ENCODE measurements around the gene SLC66A2.

DNA sequence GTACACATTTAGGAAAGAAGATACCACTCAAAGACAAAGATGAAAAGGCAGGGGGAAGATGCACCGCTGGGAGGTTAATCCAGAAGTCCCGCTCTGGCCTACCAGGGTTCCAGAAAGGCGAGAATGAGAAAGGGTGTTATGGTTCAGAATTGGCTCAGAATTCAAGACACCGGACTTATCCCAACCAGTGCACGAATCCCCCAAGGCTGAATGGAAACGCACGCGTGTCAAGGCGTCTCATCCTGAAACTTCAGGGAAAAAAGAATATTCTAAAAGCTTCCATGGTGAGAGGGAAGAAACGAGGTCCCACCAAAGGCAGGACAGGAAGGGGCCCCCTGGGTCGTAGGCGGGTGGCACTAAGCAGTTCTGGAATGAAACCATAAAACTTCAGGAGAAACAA is 71.9 kb downstream of the SLC66A2 start:
- TF ChIP-seq, protein P1, sequence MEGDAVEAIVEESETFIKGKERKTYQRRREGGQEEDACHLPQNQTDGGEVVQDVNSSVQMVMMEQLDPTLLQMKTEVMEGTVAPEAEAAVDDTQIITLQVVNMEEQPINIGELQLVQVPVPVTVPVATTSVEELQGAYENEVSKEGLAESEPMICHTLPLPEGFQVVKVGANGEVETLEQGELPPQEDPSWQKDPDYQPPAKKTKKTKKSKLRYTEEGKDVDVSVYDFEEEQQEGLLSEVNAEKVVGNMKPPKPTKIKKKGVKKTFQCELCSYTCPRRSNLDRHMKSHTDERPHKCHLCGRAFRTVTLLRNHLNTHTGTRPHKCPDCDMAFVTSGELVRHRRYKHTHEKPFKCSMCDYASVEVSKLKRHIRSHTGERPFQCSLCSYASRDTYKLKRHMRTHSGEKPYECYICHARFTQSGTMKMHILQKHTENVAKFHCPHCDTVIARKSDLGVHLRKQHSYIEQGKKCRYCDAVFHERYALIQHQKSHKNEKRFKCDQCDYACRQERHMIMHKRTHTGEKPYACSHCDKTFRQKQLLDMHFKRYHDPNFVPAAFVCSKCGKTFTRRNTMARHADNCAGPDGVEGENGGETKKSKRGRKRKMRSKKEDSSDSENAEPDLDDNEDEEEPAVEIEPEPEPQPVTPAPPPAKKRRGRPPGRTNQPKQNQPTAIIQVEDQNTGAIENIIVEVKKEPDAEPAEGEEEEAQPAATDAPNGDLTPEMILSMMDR (IDR thresholded peaks at IDR 0.05; ENCODE audit: insufficient read depth, low read length, poor library complexity, severe bottlenecking): no peak
- no peak for TF ChIP-seq EZH2phosphoT487 (conservative IDR thresholded peaks at IDR 0.05; ENCODE audit: low read length)

All from SU-DHL-6 (cell line).